MG63 (cell line): Measurements from ENCODE around the gene AGRN. TPM values are rescaled to one million over a fixed set of nuclear protein-coding genes. Genes with fewer than 3 reads are reported as not detected.
A peak's percentile ranks its signal among the peaks of the same experiment; 100 is the strongest.
"Not testable (repeated sequence)": the region's sequence is repeated elsewhere in the genome, so short reads cannot be mapped to it uniquely, and the experiment has no call there.

Experiments used
- DNase-seq: peaks from one replicate; pipeline ENCODE4 v3.0.0-alpha.2; 2020
- H3K27me3 ChIP-seq: fragments of 250-450 bp; sonication (Bioruptor Pico); 2 replicates; pipeline ENCODE4 v1.5.1; 2020; ENCODE audit warnings: mild to moderate bottlenecking, moderate library complexity
- H3K36me3 ChIP-seq: fragments of 250-450 bp; sonication (Bioruptor Pico); 2 replicates; pipeline ENCODE4 v1.5.1; 2020; ENCODE audit warnings: mild to moderate bottlenecking, moderate library complexity
- H3K4me3 ChIP-seq: fragments of 250-450 bp; sonication (Bioruptor Pico); 2 replicates; pipeline ENCODE4 v1.5.1; 2020; ENCODE audit warnings: mild to moderate bottlenecking, moderate library complexity
- H3K9me3 ChIP-seq: fragments of 250-450 bp; sonication (Bioruptor Pico); 2 replicates; pipeline ENCODE4 v1.5.1; 2020; ENCODE audit warnings: mild to moderate bottlenecking, moderate library complexity
- total RNA-seq: library from RNA; depleted of rRNA; stranded (reverse); fragments of >200 nt; shearing (Covaris generic); gene quantifications from 2 replicates; pipeline ENCODE4 v1.2.3, GENCODE V29; 2014; ENCODE audit warnings: low replicate concordance

Gene AGRN
- total RNA-seq, 1 experiment from 2014 or later = 70.2 TPM

DNA sequence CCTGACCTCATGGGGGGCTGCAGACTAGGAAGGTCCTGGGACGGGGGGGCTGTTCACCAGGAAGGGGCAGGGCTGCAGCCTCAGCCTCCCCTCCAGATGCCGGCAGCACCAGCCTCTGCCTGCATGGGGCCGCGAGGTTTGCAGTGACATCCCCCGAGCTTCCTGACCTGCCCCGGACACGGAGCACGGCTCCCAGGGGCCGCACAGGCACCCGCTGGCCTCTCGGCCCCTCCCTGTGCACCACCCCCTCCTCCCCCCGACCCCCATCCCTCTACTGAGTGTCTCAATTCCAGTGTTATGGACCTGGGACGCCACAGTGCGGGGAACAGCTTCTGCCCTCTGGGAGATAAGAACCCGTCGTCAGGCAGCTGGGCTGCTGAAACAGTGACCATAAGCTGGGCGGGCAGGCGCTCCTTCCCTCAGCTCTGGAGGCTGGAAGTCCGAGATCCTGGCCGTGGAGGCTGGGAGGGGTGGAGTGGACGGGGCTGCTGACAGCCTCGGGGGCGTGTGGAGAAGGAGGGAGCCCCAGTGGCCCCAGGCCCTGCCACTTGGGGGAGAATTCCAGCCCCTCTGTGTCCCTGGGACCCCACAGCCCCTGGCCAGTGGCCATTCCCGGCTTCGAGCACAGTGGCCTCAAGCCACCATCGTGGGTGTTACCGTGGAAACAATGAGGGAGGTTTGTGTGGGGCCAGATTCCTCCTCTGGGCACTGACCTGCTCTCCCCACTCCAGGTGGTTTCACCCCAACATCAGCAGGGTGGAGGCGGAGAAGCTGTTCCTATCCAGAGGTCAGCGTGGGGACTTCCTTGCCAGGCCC, 42.6 kb downstream of the AGRN start:
- DNase-seq = no peak
- no peaks in the 10 kb centered on the region for H3K9me3 ChIP-seq
- no peaks in the 10 kb centered on the region for H3K36me3 ChIP-seq
- H3K27me3 ChIP-seq = no peaks in the 10 kb centered on the region
- H3K4me3 ChIP-seq = no peak overlapping the region

GRCh38 chr1:1063261-1063944, 43.5 kb downstream of the AGRN start:
- H3K4me3 ChIP-seq = no peak overlapping the region
- DNase-seq = no peak

DNA sequence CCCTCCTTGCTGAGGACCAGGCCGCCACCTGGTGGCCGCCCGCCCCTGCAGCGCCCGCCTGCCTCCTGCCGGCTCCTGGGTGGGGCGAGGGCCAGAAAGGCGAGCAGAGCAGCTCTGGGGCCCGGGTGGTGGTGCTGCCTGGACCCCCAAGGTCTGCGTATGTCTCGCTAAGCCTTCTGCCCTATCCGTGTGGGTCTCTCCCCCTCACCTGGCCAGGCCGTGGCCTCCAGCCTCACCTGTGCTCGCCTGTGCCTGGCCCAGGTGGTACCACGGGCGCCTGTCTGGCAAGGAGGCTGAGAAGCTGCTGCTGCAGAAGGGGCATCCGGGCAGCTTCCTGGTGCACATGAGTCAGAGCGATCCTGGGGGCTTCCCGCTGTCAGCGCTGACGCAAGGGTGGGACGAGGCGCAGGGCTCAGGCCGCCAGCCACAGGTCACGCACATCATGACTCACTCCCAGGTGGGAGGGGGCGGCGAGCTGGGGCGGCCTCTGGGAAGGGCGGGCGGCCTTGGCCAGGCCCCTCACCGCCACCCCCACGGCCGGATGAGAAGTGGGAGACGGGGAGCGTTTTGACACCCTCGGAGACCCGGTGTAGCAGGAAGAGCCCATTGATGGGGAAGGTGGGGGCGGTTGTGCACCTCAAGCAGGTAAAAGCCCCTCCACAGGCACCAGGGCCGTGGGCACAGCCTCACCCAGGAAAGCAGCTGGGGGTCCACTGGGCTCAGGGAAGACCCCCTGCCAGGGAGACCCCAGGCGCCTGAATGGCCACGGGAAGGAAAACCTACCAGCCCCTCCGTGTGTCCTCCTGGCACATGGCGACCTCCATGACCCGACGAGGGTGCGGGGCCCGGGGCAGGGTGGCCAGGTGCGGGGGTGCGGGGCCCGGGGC, 44.3 kb downstream of the AGRN start:
- DNase-seq = peak; percentile 89
- H3K9me3 ChIP-seq = no peaks in the 10 kb centered on the region
- H3K27me3 ChIP-seq = no peaks in the 10 kb centered on the region
- H3K36me3 ChIP-seq = no peaks in the 10 kb centered on the region
- H3K4me3 ChIP-seq = no peak overlapping the region

More at GRCh38 chr1:1063261-1063944, 43.5 kb downstream of the AGRN start:
- H3K9me3 ChIP-seq = no peaks in the 10 kb centered on the region
- H3K27me3 ChIP-seq = no peaks in the 10 kb centered on the region
- no peaks in the 10 kb centered on the region for H3K36me3 ChIP-seq

GRCh38 chr1:1065265-1065939, 45.5 kb downstream of the AGRN start:
- Histone ChIP-seq H3K9me3 (no peaks in the 10 kb centered on the region), H3K36me3 (no peaks in the 10 kb centered on the region), H3K27me3 (no peaks in the 10 kb centered on the region), H3K4me3 (no peak overlapping the region)
- DNase-seq = no peak

GRCh38 chr1:1065940-1066304, 46.0 kb downstream of the AGRN start:
- H3K36me3 ChIP-seq, DNase-seq: not testable (repeated sequence)

DNA sequence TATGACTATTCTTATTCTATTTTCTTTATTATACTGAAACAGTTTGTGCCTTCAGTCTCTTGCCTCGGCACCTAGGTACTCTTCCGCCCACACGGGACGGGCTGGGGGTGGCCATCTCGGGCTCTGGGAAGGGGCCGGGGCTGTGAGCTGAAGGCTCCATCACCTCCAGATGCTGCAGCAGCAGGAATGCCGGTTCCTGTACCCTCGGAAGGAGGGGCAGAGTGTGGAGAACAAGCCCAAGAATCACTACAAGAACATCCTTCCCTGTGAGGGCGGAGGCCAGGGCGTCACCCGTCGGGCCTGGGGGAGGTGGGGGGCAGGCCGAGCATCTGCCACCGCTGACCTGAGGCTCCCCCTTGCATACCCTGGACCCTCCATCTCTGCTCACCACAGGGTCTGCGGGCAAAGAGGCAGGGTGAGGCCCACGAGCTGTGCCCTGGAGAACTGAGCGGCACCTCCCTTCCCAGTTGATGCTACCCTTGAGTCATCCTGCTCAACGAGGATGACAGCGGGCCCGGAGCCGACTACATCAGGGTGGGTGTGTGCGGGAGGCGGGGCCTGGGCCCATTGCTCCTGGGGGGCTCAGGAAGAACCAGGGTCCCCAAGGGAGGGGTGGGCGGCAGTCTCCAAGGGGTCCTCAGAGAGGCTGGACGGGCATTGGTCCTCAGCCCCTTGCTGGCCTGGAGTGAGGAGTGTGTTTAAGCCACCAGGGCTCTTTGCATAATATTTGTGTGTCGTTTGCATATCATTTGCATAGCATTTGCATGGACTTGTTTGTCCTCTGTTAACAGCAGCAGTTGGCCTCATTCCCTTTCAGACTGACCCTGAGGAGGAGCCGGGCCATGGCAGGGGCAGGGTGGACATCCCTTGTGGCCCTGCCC, 46.7 kb downstream of the AGRN start:
- Histone ChIP-seq H3K36me3 (no peaks in the 10 kb centered on the region), H3K9me3 (no peaks in the 10 kb centered on the region), H3K27me3 (no peaks in the 10 kb centered on the region), H3K4me3 (no peak overlapping the region)
- no peak for DNase-seq

More at GRCh38 chr1:1065940-1066304, 46.0 kb downstream of the AGRN start:
- not testable (repeated sequence) for H3K4me3 ChIP-seq, H3K27me3 ChIP-seq, H3K9me3 ChIP-seq

GRCh38 chr1:1067284-1067859, 47.5 kb downstream of the AGRN start:
- DNase-seq = no peak
- no peaks in the 10 kb centered on the region for H3K9me3 ChIP-seq
- no peaks in the 10 kb centered on the region for H3K36me3 ChIP-seq
- no peaks in the 10 kb centered on the region for H3K27me3 ChIP-seq
- no peak overlapping the region for H3K4me3 ChIP-seq

DNA sequence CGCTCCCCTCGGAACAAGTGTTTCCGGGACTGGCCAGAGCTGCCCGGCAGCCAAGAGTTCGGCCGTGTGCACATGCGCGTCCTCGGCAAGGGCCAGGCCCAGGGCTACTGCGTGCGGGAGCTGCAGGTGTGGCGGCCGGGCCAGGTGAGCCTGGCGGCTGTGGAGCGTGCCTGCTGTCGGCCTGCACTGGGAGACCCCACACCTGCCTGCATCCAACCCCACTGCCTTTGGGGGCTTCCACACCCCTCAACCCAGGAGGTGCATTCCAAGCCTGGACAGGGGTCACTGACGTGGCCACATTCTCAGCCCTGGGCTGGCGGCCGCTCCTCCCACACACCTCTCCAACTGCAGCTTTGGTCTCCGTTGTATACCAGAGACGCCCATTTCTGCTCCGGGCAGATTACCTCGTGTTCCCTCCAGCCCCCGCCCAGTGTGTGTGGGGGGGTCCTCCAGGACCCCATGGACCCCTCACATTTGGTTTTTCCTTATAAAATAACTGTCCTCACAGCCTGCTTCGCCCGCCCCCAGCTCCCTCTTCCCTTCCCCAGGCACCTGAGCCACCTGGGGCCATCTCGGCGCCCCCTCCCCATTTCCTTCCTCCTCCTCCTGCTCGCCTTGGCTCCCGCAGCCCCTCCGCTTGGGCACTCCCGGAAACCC, 48.1 kb downstream of the AGRN start:
- no peaks in the 10 kb centered on the region for H3K36me3 ChIP-seq
- no peak for DNase-seq
- no peak overlapping the region for H3K4me3 ChIP-seq
- H3K9me3 ChIP-seq = no peaks in the 10 kb centered on the region
- H3K27me3 ChIP-seq = no peaks in the 10 kb centered on the region

- Histone ChIP-seq H3K36me3 (no peaks in the 10 kb centered on the region), H3K4me3 (no peak overlapping the region), H3K9me3 (no peaks in the 10 kb centered on the region), H3K27me3 (no peaks in the 10 kb centered on the region)
- no peak for DNase-seq
These were observed 48.7 kb downstream of the AGRN start for GRCh38 chr1:1068517-1069055.

DNA sequence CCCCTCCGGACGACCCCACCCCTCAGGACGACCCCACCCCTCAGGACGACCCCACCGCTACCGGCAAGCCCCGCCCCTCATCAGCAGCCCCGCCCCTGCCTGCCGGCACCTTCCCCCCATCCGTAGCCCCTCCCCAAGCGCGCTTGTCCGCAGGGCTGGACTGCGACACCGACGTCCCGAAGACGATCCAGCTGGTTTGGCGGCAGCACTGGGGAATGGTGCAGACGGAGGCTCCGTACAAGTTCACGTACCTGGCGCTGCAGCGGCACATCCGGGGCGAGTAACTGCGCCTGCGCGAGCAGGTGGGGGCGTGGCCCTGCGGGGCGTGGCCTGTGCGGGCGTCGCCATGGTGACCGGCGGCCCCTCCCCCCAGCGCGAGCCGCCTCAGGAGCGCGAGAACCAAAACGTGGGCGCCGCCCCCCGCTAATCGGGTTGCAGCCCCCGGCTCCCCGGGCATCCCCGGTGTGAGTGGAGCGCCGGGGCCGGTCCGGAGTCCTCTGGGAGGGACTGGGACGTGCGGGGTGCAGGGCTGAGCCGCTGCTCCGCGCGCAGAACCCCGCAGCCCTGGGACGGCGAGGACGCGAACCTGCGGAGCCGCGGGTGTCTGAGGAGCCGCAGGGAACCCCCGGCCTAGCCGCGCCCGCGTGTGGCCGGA, 49.3 kb downstream of the AGRN start:
- H3K27me3 ChIP-seq = no peaks in the 10 kb centered on the region
- H3K4me3 ChIP-seq = peak overlapping the region; percentile 46
- DNase-seq = peak; percentile 30
- H3K36me3 ChIP-seq = no peaks in the 10 kb centered on the region
- H3K9me3 ChIP-seq = no peaks in the 10 kb centered on the region

GRCh38 chr1:1069711-1070676, 50.1 kb downstream of the AGRN start:
- H3K9me3 ChIP-seq = no peaks in the 10 kb centered on the region
- H3K36me3 ChIP-seq = no peaks in the 10 kb centered on the region
- H3K4me3 ChIP-seq = no peak overlapping the region
- no peak for DNase-seq
- no peaks in the 10 kb centered on the region for H3K27me3 ChIP-seq

- Histone ChIP-seq H3K9me3 (no peaks in the 10 kb centered on the region), H3K36me3 (no peaks in the 10 kb centered on the region), H3K27me3 (no peaks in the 10 kb centered on the region), H3K4me3 (no peak overlapping the region)
- DNase-seq = no peak
These were observed 51.8 kb downstream of the AGRN start for GRCh38 chr1:1071486-1072298.
